Testis (tissue), 3 donors: Measurements from ENCODE around the gene PRKCA. TPM values are rescaled to one million over a fixed set of nuclear protein-coding genes. Genes with fewer than 3 reads are reported as not detected.

ENCODE experiments used
- DNase-seq: peaks from one replicate; pipeline ENCODE4 v3.0.0-alpha.2; 2019
- H3K27ac ChIP-seq, 2 donors: fragments of 200-600 bp; sonication (generic); one replicate each; pipeline ENCODE4 v1.5.1; 2019
- H3K27me3 ChIP-seq: fragments of 200-600 bp; sonication (generic); one replicate; pipeline ENCODE4 v1.5.1; 2019
- H3K36me3 ChIP-seq: fragments of 200-600 bp; sonication (generic); one replicate; pipeline ENCODE4 v1.5.1; 2017; ENCODE audit warnings: low read depth; ENCODE audit errors: missing control alignments
- H3K4me1 ChIP-seq: fragments of 200-600 bp; sonication (generic); one replicate; pipeline ENCODE4 v1.5.1; 2019
- H3K4me3 ChIP-seq, 2 donors: fragments of 200-600 bp; sonication (generic); one replicate each; pipeline ENCODE4 v1.5.1; 2017 to 2019
- H3K9me3 ChIP-seq: fragments of 200-600 bp; sonication (generic); one replicate; pipeline ENCODE4 v1.5.1; 2017
- POLR2A ChIP-seq: fragments of 450-650 bp; IDR thresholded peaks from one replicate; pipeline ENCODE4 v1.6.1; 2017; ENCODE audit warnings: antibody characterized with exemption, mild to moderate bottlenecking, moderate library complexity
- WGBS, 2 donors: methylation state at CpG; one replicate each; pipeline ENCODE4 v1.1.5; 2018; 5-methylcytosine and 5-hydroxymethylcytosine counted together
- intact Hi-C: fragments of 100-400 bp; cut with DNase I; formaldehyde crosslinking; loops from one replicate; pipeline ENCODE4 v1.15.1; 2023; ENCODE audit warnings: low total_unique reads
- polyA plus RNA-seq: library from polyadenylated mRNA; stranded (reverse); fragments of 350-450 nt; fragmentation: Illumina TruSeq; extraction: RNeasy Lipid Tissue Mini Kit (QIAGEN cat#74804); gene quantifications from one replicate; pipeline ENCODE4 v1.2.3, GENCODE V29; 2014; ENCODE audit warnings: low read depth, low replicate concordance; ENCODE audit not compliant: insufficient read depth
- total RNA-seq, 2 donors: library from RNA; depleted of rRNA; stranded (reverse); fragments of >200 nt; gene quantifications; one replicate each; pipeline ENCODE4 v1.2.3, GENCODE V29; 2016
- TF ChIP-seq, protein P1 (sequence below), 3 experiments: fragments of 450-650 bp in 2 of 3; fragments of 200-600 bp in 1 of 3; sonication (generic) in 1 of 3; IDR thresholded peaks; one replicate each; pipeline ENCODE4 v1.5.1; 2016 to 2019; ENCODE audit warnings: antibody characterized with exemption in 3 of 3, mild to moderate bottlenecking in 2 of 3, moderate library complexity in 1 of 3

PRKCA gene
- total and polyA plus RNA-seq, 3 donors from 2014 or later: 6.8 to 22.9 (median 15.4) TPM

DNA sequence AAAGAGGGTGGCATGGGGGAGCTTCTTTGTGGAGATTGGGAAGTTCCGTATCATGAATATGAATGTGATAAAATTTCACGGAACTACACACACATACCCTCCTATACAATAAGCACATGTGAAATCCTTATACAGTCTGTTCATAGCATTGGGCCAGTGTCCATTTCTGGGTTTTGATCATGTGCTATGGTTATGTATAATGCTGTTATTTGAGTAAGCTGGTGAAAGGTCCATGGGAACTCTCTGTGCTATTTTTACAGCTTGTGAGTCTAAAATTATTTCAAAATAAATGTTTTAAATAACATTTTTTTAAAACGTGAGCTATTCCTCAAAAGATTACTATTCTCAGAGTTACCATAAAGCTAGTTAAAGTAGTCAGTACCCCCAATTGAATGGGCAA, 327.3 kb downstream of the PRKCA start:
- H3K9me3 ChIP-seq: no peaks in the 10 kb centered on the region
- no peak overlapping the region for H3K27ac ChIP-seq
- H3K36me3 ChIP-seq: no peaks in the 10 kb centered on the region
- intact Hi-C loops: no loop called here
- 75 to 80% methylated on average over 3 of the region's 3 CpGs for WGBS, 2 donors
- no peak for TF ChIP-seq POLR2A
- TF ChIP-seq, protein P1, sequence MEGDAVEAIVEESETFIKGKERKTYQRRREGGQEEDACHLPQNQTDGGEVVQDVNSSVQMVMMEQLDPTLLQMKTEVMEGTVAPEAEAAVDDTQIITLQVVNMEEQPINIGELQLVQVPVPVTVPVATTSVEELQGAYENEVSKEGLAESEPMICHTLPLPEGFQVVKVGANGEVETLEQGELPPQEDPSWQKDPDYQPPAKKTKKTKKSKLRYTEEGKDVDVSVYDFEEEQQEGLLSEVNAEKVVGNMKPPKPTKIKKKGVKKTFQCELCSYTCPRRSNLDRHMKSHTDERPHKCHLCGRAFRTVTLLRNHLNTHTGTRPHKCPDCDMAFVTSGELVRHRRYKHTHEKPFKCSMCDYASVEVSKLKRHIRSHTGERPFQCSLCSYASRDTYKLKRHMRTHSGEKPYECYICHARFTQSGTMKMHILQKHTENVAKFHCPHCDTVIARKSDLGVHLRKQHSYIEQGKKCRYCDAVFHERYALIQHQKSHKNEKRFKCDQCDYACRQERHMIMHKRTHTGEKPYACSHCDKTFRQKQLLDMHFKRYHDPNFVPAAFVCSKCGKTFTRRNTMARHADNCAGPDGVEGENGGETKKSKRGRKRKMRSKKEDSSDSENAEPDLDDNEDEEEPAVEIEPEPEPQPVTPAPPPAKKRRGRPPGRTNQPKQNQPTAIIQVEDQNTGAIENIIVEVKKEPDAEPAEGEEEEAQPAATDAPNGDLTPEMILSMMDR (IDR thresholded peaks at IDR 0.05): no peak
- no peak overlapping the region for H3K4me3 ChIP-seq
- DNase-seq: no peak
- H3K4me1 ChIP-seq: no peaks in the 10 kb centered on the region
- no peaks in the 10 kb centered on the region for H3K27me3 ChIP-seq

DNA sequence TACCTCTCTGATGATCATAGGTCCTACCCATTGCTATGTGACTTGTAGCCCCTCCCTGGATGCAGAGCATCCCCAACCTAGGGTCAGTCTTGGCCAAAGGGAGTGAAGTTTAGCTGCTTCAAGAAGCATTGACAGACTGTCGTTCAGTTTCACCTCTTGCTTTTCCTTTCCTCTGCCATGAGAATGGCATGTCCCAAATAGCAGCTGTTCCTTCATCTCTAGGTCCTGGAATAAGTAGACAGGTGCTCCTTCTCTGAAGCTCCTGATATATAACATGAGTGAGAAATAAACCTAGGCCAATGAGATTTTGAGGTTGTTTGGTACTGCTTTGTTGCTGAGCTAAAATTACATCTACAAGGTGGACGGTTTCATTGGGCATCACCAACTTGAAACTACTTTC, 328.0 kb downstream of the PRKCA start:
- Histone ChIP-seq H3K27ac (no peak overlapping the region), H3K9me3 (no peaks in the 10 kb centered on the region), H3K36me3 (no peaks in the 10 kb centered on the region), H3K27me3 (no peaks in the 10 kb centered on the region), H3K4me3 (no peak overlapping the region), H3K4me1 (no peaks in the 10 kb centered on the region)
- intact Hi-C loops: no loop called here
- no peak for DNase-seq
- no peak for TF ChIP-seq POLR2A
- TF ChIP-seq, protein P1 (IDR thresholded peaks at IDR 0.05): no peak
- WGBS, 2 donors: 85 to 94% methylated on average over 2 of the region's 2 CpGs

DNA sequence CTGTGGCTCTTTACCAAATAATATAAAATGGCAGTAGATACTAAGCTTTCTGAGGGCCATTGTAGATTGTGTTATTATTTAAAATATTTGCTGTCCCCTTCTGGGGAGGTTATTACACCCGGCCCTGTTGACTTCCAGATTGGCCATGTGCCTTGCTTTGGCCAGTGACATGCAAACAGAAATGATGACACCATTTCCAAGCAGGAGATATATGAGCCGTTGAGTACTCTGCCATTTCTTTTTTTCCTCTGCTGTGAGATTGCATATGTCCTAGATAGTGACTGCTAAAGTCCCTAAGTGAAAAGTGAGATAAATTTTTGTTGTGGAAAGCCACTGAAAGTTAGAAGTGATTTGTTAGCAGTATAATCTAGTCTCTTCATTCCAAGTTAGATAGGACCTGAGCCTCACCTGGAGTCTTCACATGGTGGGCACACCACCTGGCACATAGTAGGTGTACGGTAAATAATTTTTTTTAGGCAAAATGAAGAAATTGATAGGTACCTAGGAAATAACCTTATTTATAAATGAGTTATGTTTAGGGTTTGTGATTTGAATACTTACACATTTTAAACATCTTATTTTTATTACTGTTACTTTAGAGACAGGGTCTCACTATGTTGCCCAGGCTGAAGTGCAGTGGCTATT, 328.5 kb downstream of the PRKCA start:
- Histone ChIP-seq H3K36me3 (no peaks in the 10 kb centered on the region), H3K4me1 (no peaks in the 10 kb centered on the region), H3K27ac (no peak overlapping the region), H3K9me3 (no peaks in the 10 kb centered on the region), H3K4me3 (no peak overlapping the region), H3K27me3 (no peaks in the 10 kb centered on the region)
- TF ChIP-seq, protein P1 (IDR thresholded peaks at IDR 0.05): no peak
- TF ChIP-seq POLR2A: no peak
- no peak for DNase-seq
- intact Hi-C loops: no loop called here
- WGBS, 2 donors: 92 to 95% methylated on average over 3 of the region's 3 CpGs

DNA sequence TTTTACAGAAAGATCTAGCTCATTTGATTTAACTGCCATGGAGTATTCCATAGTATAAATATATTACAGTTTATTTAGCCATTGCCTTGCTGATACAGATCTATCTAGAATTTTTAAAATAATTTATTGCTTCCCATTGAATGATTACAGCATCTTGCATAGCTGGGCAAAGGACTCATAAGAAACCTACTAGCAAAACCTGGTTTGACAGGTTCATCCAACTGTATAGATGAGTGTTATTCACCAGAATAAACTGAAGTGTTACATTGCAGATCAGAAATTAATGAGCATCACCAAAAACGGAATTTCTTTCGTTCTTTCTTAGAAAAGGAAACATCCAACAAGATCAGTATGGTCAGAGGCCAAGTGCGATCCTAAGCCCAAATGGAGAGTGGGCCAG, 330.3 kb downstream of the PRKCA start:
- Histone ChIP-seq H3K4me3 (no peak overlapping the region), H3K36me3 (no peaks in the 10 kb centered on the region), H3K9me3 (no peaks in the 10 kb centered on the region), H3K4me1 (no peaks in the 10 kb centered on the region), H3K27ac (no peak overlapping the region), H3K27me3 (no peaks in the 10 kb centered on the region)
- WGBS, 2 donors: 79 to 89% methylated on average over 3 of the region's 3 CpGs
- intact Hi-C loops: no loop called here
- TF ChIP-seq, protein P1 (IDR thresholded peaks at IDR 0.05): no peak
- no peak for TF ChIP-seq POLR2A
- no peak for DNase-seq

DNA sequence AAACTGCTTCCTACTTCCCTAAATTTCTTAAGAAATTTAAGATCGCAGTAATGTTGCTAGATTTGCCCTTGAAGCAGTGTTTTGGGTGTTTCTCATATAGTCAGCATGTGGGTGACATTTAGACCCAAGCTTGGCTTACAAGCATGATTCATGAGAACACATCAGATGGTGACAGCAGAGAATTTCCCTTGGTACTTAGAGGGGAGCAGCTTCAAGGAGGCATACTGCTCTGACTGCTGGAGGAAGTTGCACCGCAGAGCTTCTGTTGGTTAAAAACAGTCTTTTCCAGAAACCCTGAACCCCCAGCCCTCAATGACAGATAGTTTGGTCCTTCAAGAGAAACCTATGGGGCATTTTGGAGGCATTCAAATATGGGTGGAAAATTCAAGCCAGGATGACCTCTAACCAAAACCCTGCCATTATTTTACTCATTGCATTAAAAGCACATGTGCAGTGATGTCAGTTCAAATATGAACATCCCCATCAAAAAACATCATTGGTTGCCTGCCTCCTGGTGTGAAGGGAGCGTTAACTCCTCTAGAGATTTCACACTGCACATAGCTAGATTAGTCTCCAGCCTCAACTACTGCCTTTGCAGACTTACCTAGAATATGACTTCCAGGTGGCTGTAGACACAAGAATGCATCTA, 331.0 kb downstream of the PRKCA start:
- Histone ChIP-seq H3K36me3 (no peaks in the 10 kb centered on the region), H3K4me3 (no peak overlapping the region), H3K27ac (no peak overlapping the region), H3K4me1 (no peaks in the 10 kb centered on the region), H3K9me3 (no peaks in the 10 kb centered on the region), H3K27me3 (no peaks in the 10 kb centered on the region)
- DNase-seq: no peak
- 73 to 88% methylated on average over 3 of the region's 3 CpGs for whole genome bisulfite sequencing, 2 donors
- no peak for TF ChIP-seq POLR2A
- TF ChIP-seq, protein P1 (IDR thresholded peaks at IDR 0.05): no peak
- intact Hi-C loops: no loop called here
